Endothelial cell (in vitro differentiated cells): Measurements from ENCODE around the gene NTNG2. TPM values are rescaled to one million over a fixed set of nuclear protein-coding genes. Genes with fewer than 3 reads are reported as not detected.

Source experiments
- DNase-seq: peaks from one replicate; pipeline ENCODE4 v3.0.0; 2021; ENCODE audit warnings: low spot score
- H3K27ac Mint-ChIP-seq: one replicate; pipeline ENCODE4 v1.8.0; 2021; ENCODE audit warnings: mixed read lengths, inconsistent platforms; ENCODE audit not compliant: unreplicated experiment
- H3K27me3 Mint-ChIP-seq: one replicate; pipeline ENCODE4 v1.8.0; 2021; ENCODE audit warnings: mild to moderate bottlenecking, moderate library complexity, mixed read lengths, inconsistent platforms; ENCODE audit not compliant: unreplicated experiment
- H3K36me3 Mint-ChIP-seq: one replicate; pipeline ENCODE4 v1.8.0; 2021; ENCODE audit warnings: mild to moderate bottlenecking, low read depth, mixed read lengths, inconsistent platforms; ENCODE audit not compliant: unreplicated experiment
- H3K4me1 Mint-ChIP-seq: one replicate; pipeline ENCODE4 v1.8.0; 2021; ENCODE audit warnings: mild to moderate bottlenecking, mixed read lengths, inconsistent platforms; ENCODE audit not compliant: unreplicated experiment
- H3K4me3 Mint-ChIP-seq: one replicate; pipeline ENCODE4 v1.8.0; 2021; ENCODE audit warnings: mild to moderate bottlenecking, mixed read lengths, inconsistent platforms; ENCODE audit not compliant: unreplicated experiment
- H3K9me3 Mint-ChIP-seq: one replicate; pipeline ENCODE4 v1.8.0; 2021; ENCODE audit warnings: mixed read lengths, inconsistent platforms; ENCODE audit not compliant: unreplicated experiment
- total RNA-seq: library from RNA; stranded (reverse); fragmentation: NEBNext Ultra II Directional; extraction: Animal tissue kit (Norgen Biotek cat#: 25700); gene quantifications from one replicate; pipeline ENCODE4 v1.2.1, GENCODE V29; 2021; ENCODE audit not compliant: unreplicated experiment
- TF ChIP-seq, protein P1 (sequence below): fragments of 200-600 bp; sonication (generic); IDR thresholded peaks from one replicate; pipeline ENCODE4 v1.5.0; 2021; ENCODE audit warnings: antibody characterized with exemption; ENCODE audit not compliant: unreplicated experiment

The NTNG2 gene
- total RNA-seq, 1 donor from 2014 or later = 0.38 TPM

DNA sequence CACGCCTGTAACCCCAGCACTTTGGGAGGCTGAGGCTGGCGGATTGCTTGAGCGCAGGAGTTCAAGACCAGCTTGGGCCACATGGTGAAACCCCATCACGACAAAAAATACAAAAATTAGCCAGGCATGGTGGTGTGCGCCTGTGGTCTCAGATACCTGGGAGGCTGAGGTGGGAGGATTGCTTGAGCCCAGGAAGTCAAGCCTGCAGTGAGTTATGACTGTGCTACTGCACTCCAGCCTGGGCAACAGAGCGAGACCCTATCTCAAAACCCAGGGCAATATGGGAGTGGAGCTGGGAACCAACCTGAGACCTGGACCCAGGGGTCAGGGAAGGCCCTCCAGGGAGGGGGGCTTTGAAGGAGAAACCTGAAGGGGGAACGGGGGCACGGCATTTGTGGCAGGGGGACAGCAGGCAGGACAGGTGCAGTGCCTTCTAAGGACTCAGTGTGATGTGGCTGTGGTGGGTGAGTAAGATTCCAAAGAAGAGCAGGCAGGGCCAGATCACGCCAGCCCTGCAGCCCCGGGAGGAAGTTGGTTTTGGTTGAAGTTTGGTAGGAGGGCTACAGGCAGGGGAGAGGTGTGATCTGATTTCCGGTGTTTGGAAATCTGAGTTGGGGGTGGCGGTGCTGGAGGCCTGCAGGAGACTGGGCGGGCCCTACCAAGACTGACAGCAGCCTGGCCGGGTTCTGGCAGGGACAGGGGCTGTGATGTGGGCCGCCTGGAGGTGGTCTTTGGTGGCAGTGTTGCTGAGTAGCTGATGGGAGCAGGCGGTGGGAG, 46.2 kb downstream of the NTNG2 start:
- TF ChIP-seq, protein P1, sequence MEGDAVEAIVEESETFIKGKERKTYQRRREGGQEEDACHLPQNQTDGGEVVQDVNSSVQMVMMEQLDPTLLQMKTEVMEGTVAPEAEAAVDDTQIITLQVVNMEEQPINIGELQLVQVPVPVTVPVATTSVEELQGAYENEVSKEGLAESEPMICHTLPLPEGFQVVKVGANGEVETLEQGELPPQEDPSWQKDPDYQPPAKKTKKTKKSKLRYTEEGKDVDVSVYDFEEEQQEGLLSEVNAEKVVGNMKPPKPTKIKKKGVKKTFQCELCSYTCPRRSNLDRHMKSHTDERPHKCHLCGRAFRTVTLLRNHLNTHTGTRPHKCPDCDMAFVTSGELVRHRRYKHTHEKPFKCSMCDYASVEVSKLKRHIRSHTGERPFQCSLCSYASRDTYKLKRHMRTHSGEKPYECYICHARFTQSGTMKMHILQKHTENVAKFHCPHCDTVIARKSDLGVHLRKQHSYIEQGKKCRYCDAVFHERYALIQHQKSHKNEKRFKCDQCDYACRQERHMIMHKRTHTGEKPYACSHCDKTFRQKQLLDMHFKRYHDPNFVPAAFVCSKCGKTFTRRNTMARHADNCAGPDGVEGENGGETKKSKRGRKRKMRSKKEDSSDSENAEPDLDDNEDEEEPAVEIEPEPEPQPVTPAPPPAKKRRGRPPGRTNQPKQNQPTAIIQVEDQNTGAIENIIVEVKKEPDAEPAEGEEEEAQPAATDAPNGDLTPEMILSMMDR = no peak
- Mint-ChIP-seq H3K27me3 (peaks cover 16% of the 10 kb centered on the region), H3K27ac (no peak overlapping the region), H3K36me3 (no peaks in the 10 kb centered on the region), H3K4me1 (peaks cover 6% of the 10 kb centered on the region), H3K4me3 (no peak overlapping the region), H3K9me3 (no peaks in the 10 kb centered on the region)
- DNase-seq = no peak

DNA sequence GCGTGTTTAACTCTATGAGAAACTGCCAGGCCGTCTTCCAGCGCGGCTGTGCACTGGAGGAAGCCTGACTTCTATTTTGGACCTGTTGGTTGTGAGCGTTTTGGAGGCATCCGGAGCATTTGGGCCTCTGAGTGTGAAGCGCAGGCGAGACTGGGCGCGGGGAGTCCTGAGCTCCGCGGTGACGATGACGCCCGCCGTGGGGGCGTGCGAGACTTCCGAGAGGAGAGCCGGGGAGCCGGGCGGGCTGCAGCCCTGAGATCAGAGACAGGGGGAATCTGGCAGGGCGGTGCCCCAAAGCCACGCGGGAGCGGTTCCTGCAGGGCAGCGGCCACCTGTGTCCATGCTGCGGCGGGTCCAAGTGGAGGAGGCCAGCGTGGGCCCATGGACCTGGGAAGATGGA, 47.4 kb downstream of the NTNG2 start:
- DNase-seq = no peak
- Mint-ChIP-seq H3K4me3 (no peak overlapping the region), H3K27ac (no peak overlapping the region)

DNA sequence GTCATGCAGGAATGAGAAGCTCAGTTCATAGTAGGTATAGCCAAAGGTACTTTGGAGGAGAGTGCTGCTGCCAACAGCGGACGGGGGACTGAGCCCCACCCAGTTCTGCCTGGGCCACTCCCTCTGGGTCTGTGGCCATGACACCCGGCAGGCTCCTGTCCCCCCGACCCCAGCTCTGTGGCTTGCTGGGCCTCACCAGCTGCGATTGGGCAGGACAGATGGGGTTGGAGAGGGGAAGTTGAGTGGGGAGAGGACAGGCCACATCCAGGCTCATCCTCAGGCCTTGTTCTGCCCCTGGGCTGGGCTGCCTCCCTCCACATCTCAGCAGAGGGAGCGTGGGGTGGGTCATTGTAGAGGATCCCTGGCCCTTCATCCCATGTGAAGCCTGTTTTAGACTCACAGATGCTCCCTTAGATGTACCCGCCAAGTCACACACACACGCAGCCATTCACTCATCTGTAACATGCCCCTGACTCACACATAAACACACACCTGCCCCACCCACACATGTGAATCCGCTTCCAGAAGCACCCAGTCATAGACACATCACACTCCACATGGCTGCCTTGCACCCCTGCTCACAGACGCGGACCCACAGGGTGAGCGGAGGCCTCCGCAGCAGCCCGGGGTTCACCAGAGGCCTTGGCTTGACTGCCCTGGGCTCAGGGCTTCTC, 48.8 kb downstream of the NTNG2 start:
- H3K4me3 Mint-ChIP-seq = no peak overlapping the region
- H3K36me3 Mint-ChIP-seq = no peaks in the 10 kb centered on the region
- no peak overlapping the region for H3K27ac Mint-ChIP-seq
- DNase-seq = no peak
- TF ChIP-seq, protein P1 = no peak
- H3K9me3 Mint-ChIP-seq = no peaks in the 10 kb centered on the region
- H3K27me3 Mint-ChIP-seq = peaks cover 14% of the 10 kb centered on the region
- peaks cover 6% of the 10 kb centered on the region for H3K4me1 Mint-ChIP-seq

More for the DNA sequence above, 47.4 kb downstream of the NTNG2 start:
- Mint-ChIP-seq H3K36me3 (no peaks in the 10 kb centered on the region), H3K4me1 (peaks cover 6% of the 10 kb centered on the region), H3K9me3 (no peaks in the 10 kb centered on the region), H3K27me3 (peaks cover 18% of the 10 kb centered on the region)
- TF ChIP-seq, protein P1 = no peak

DNA sequence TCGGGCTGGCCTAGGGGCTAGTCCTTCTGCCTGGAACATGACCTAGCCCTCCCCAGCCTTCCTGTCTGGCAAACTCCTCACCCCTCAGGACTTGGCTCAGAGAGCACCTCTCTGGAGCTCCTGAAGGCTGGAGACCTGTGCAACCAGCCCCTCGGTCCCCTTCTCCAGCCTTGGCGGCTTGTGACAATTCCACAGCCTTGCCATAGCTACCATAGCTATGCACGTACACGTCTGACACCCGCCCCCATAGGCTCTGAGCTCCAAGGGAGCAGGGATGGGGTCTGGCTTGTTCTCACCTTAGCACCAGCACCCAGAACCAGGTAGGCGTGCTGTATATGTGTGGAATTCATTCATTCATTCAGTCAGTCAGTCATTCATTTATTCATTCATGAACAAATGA, 49.7 kb downstream of the NTNG2 start:
- Mint-ChIP-seq H3K4me3 (no peak overlapping the region), H3K36me3 (no peaks in the 10 kb centered on the region), H3K27ac (no peak overlapping the region), H3K4me1 (peaks cover 6% of the 10 kb centered on the region), H3K9me3 (no peaks in the 10 kb centered on the region), H3K27me3 (peaks cover 12% of the 10 kb centered on the region)
- DNase-seq = no peak
- TF ChIP-seq, protein P1 = no peak

DNA sequence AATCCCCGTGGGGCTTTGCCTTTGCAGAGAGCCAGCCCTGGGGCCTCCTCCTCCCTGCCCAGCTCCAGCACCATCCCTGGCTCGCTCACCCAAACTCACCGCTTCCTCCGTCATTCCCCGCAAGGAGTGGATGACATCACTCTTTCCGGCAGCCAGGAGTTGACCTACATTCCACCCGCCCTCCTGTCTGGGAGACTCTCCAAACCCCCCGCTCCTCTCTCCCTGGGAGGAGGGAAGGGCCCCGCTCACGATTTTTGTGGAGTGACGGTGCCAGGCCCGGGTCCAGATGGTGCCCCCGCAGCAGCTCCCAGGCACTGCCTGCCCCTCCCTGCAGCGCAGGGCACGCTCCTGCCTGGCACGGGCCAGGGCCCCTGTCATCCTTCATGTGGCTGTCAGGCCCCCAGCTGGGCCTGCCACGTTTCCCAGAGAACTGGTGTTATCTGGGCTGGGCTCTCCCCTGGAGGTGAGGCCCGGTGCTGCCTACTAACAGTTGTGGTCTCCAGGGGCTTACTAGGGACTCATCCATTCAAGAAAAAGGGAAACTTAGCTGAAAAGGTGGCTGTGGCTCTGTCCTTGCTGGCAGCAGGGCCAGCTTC, 52.3 kb downstream of the NTNG2 start:
- H3K9me3 Mint-ChIP-seq = no peaks in the 10 kb centered on the region
- H3K27me3 Mint-ChIP-seq = peaks cover 3% of the 10 kb centered on the region
- H3K36me3 Mint-ChIP-seq = no peaks in the 10 kb centered on the region
- DNase-seq = peak; percentile 44
- H3K4me1 Mint-ChIP-seq = no peaks in the 10 kb centered on the region
- no peak overlapping the region for H3K4me3 Mint-ChIP-seq
- no peak overlapping the region for H3K27ac Mint-ChIP-seq
- TF ChIP-seq, protein P1 = no peak
